ENCODE measurements around the gene PRKD1.

PRKD1 gene

GRCh38 chr14:29752221-29752923 lies 175.3 kb downstream of the PRKD1 start:
- no peak for DNase-seq (ENCODE audit: low read depth)
- in situ Hi-C loops (cut with HindIII; ENCODE audit: low sequenced_read_pairs), result no loop called here
- TF ChIP-seq CTCF (IDR thresholded peaks at IDR 0.05; ENCODE audit: low read depth, low read length, missing control alignments), result no peak
- H3K4me3 ChIP-seq (ENCODE audit: low read depth, low read length), result no peak overlapping the region

GRCh38 chr14:29749829-29750228 lies 177.8 kb downstream of the PRKD1 start:
- in situ Hi-C loops (cut with HindIII; ENCODE audit: low sequenced_read_pairs), result no loop called here
- TF ChIP-seq CTCF (IDR thresholded peaks at IDR 0.05; ENCODE audit: low read depth, low read length, missing control alignments), result no peak
- H3K4me3 ChIP-seq (ENCODE audit: low read depth, low read length), result no peak overlapping the region
- DNase-seq (ENCODE audit: low read depth), result no peak

- TF ChIP-seq CTCF (IDR thresholded peaks at IDR 0.05; ENCODE audit: low read depth, low read length, missing control alignments), result peak; percentile 7
- in situ Hi-C loops (cut with HindIII; ENCODE audit: low sequenced_read_pairs), result no loop called here
- peak; percentile 43 for DNase-seq (ENCODE audit: low read depth)
- no peak overlapping the region for H3K4me3 ChIP-seq (ENCODE audit: low read depth, low read length)
These were observed 178.3 kb downstream of the PRKD1 start for GRCh38 chr14:29749327-29749726.

GRCh38 chr14:29745863-29746262 lies 181.8 kb downstream of the PRKD1 start:
- no peak for DNase-seq (ENCODE audit: low read depth)
- no peak for TF ChIP-seq CTCF (IDR thresholded peaks at IDR 0.05; ENCODE audit: low read depth, low read length, missing control alignments)
- in situ Hi-C loops (cut with HindIII; ENCODE audit: low sequenced_read_pairs), result no loop called here
- H3K4me3 ChIP-seq (ENCODE audit: low read depth, low read length), result no peak overlapping the region

- DNase-seq (ENCODE audit: low read depth), result no peak
- in situ Hi-C loops (cut with HindIII; ENCODE audit: low sequenced_read_pairs), result no loop called here
- no peak overlapping the region for H3K4me3 ChIP-seq (ENCODE audit: low read depth, low read length)
- no peak for TF ChIP-seq CTCF (IDR thresholded peaks at IDR 0.05; ENCODE audit: low read depth, low read length, missing control alignments)
These were observed 184.1 kb downstream of the PRKD1 start for GRCh38 chr14:29743531-29743930.

- H3K4me3 ChIP-seq (ENCODE audit: low read depth, low read length), result no peak overlapping the region
- in situ Hi-C loops (cut with HindIII; ENCODE audit: low sequenced_read_pairs), result no loop called here
- DNase-seq (ENCODE audit: low read depth), result peak; percentile 80
- TF ChIP-seq CTCF (IDR thresholded peaks at IDR 0.05; ENCODE audit: low read depth, low read length, missing control alignments), result no peak
These were observed 185.7 kb downstream of the PRKD1 start for GRCh38 chr14:29741909-29742401.
